ENCODE data around the gene KCNJ15. TPM values are rescaled to one million over a fixed set of nuclear protein-coding genes. Genes with fewer than 3 reads are reported as not detected.

Gene KCNJ15
- total RNA-seq, 6 experiments from 2014 or later: 0.33 to 1.2 (median 0.50) TPM

DNA sequence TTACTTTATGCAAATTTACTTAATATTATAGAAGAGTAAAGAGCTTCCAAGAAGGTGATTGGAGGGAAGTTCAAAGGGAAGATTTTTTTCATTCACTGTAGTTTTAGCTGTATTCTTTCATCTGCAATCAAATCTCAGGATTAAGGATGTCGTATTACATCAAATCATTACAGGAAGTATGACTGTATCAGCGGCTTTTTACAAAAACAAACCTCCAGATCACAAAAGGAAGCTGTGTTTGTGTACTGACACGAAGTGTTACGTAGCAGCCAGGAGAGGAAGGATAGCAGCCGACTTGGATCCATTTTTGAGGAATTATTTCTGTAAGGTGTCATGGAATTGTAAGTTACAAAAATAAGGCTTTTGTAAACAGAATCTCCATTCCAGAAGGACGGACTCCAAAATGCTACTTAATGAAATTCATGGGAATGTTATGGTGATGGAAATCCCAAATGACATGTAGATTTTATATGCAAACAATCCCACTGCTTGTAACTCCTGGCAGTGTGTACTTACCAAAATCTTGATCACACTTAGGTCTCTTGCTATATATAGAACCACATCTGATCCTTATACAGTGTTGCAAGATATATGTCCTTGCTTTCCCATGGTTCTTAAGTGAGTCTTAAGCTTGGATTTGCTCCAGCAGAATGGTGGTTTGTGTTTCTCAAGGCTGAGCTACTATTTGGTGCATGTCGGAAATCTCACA, 49.8 kb downstream of the KCNJ15 start:
- H3K27ac Mint-ChIP-seq: peak overlapping the region; percentile 95
- peak; percentile 90 for DNase-seq
- peak overlapping the region; percentile 77 for H3K4me3 Mint-ChIP-seq
- TF ChIP-seq, protein P1, sequence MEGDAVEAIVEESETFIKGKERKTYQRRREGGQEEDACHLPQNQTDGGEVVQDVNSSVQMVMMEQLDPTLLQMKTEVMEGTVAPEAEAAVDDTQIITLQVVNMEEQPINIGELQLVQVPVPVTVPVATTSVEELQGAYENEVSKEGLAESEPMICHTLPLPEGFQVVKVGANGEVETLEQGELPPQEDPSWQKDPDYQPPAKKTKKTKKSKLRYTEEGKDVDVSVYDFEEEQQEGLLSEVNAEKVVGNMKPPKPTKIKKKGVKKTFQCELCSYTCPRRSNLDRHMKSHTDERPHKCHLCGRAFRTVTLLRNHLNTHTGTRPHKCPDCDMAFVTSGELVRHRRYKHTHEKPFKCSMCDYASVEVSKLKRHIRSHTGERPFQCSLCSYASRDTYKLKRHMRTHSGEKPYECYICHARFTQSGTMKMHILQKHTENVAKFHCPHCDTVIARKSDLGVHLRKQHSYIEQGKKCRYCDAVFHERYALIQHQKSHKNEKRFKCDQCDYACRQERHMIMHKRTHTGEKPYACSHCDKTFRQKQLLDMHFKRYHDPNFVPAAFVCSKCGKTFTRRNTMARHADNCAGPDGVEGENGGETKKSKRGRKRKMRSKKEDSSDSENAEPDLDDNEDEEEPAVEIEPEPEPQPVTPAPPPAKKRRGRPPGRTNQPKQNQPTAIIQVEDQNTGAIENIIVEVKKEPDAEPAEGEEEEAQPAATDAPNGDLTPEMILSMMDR (IDR thresholded peaks at IDR 0.05): no peak
- no peaks in the 10 kb centered on the region for H3K36me3 Mint-ChIP-seq (ENCODE audit: low read depth)
- H3K27me3 Mint-ChIP-seq (ENCODE audit: insufficient read depth): no peaks in the 10 kb centered on the region
- H3K9me3 Mint-ChIP-seq: no peaks in the 10 kb centered on the region
- peaks cover 88% of the 10 kb centered on the region for H3K4me1 Mint-ChIP-seq (ENCODE audit: low read depth)

DNA sequence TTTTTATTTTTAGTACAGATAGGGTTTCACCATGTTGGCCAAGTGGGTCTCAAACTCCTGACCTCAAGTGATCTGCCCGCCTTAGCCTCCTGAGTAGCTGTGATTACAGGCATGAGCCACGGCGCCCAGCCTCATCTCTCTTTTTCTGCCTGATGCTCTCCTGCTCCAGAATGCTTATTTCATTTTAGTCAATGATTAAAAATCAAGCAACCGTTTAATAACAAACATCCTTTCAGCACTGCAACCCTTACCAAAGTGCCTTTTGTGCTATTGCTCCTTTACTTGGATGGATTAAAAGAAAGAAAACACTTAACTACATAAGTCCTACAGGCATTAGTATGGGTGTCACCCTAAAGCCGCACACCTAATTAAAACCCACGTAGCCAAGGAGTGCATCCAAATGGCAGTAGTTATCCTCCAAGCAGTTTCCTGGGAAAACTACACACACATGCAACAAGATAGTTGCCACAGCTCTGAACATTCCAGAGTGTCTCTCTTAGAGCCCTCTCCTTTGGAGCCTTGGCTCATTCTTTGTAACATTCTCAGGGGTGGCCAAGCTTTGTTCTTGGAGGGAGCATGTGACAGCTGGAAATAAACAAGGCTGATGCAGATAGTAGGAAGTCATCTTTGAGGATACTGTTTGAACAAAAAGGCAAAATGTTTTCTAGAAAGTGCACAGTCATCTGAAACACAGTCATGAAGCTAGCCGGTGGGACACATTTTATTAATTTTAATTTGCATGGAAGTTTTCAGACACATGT, 51.2 kb downstream of the KCNJ15 start:
- H3K27ac Mint-ChIP-seq: peak overlapping the region; percentile 95
- H3K4me1 Mint-ChIP-seq (ENCODE audit: low read depth): peaks cover 80% of the 10 kb centered on the region
- H3K9me3 Mint-ChIP-seq: no peaks in the 10 kb centered on the region
- TF ChIP-seq, protein P1 (IDR thresholded peaks at IDR 0.05): no peak
- H3K27me3 Mint-ChIP-seq (ENCODE audit: insufficient read depth): no peaks in the 10 kb centered on the region
- no peaks in the 10 kb centered on the region for H3K36me3 Mint-ChIP-seq (ENCODE audit: low read depth)
- DNase-seq: no peak
- no peak overlapping the region for H3K4me3 Mint-ChIP-seq

DNA sequence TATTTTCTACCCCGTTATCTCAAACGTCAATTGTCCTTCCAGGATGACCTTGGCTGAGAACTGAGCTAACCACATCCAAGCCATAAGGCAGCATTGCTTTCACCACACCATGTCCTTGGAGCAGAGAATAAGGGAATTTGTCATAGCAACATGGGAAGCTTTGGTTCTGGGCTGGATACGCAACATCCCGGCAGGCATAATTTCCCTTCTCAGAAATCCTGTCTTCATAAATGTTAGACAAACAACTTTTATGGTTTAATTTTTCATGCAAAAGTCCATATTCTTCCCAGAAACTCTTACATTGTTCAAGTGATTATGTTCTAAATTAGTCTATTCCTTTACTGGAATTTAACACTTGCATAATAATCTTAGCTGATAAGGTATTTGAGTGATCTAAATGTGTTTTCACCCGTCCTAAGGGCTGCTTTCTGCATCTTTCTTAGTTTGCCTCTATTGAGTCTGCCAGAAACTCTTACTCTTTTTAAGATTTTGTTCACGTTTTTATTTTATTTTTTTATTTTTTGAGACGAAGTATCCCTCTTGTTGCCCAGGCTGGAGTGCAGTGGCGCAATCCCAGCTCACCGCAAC, 51.8 kb downstream of the KCNJ15 start:
- DNase-seq: no peak
- H3K27me3 Mint-ChIP-seq (ENCODE audit: insufficient read depth): no peaks in the 10 kb centered on the region
- no peak overlapping the region for H3K4me3 Mint-ChIP-seq
- H3K36me3 Mint-ChIP-seq (ENCODE audit: low read depth): peaks cover 2% of the 10 kb centered on the region; the same call in 1 of the 2 replicates
- H3K27ac Mint-ChIP-seq: peak overlapping the region; percentile 95; the same call in 1 of the 2 replicates
- no peaks in the 10 kb centered on the region for H3K9me3 Mint-ChIP-seq
- TF ChIP-seq, protein P1 (IDR thresholded peaks at IDR 0.05): no peak
- peaks cover 73% of the 10 kb centered on the region for H3K4me1 Mint-ChIP-seq (ENCODE audit: low read depth)

DNA sequence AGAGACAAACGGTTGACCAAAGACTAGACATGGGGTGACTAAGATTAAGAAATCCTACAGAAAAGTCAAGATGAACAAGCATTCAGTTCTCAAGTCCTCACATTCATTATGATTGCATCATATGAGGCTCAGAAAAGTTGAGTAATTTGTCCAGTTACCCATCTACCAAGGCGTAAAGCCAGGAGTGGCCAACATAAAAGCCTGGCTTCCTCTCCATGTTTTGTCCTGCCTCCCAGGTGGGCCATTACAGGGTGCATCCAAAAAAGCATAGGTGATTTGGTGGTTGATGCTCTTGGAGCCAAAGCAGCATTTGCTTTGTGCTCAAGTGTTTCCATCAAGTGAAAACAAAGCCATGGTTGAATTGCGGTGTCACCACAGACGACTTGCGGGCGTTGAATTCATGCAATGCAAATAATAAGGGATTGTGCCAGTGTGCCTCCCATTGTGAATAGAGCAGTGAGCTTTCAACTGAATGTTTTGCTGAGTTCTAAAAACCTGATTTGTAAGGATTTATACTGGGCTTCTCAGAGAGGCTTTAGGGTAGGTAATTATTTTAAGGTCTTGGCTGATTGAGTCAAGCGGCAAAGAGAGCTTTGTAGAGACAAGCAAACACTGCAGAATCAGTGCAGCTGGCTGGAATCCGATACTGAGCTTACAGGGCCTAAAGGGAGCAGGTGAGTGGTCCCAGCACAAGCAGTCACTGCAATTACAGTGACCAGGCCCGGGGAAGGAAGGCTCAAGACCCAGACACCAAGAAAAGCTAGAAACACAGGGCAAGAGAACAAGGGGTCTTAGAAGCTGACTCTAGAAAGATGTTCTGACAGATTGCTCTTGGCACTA, 54.1 kb downstream of the KCNJ15 start:
- TF ChIP-seq, protein P1 (IDR thresholded peaks at IDR 0.05): no peak
- DNase-seq: peak; percentile 68
- Mint-ChIP-seq H3K4me1 (ENCODE audit: low read depth) (peaks cover 68% of the 10 kb centered on the region), H3K9me3 (no peaks in the 10 kb centered on the region), H3K27me3 (ENCODE audit: insufficient read depth) (peaks cover 2% of the 10 kb centered on the region; the same call in 1 of the 2 replicates), H3K27ac (peak overlapping the region; percentile 27; the same call in 1 of the 2 replicates), H3K36me3 (ENCODE audit: low read depth) (peaks cover 7% of the 10 kb centered on the region; the same call in 1 of the 2 replicates), H3K4me3 (no peak overlapping the region)

DNA sequence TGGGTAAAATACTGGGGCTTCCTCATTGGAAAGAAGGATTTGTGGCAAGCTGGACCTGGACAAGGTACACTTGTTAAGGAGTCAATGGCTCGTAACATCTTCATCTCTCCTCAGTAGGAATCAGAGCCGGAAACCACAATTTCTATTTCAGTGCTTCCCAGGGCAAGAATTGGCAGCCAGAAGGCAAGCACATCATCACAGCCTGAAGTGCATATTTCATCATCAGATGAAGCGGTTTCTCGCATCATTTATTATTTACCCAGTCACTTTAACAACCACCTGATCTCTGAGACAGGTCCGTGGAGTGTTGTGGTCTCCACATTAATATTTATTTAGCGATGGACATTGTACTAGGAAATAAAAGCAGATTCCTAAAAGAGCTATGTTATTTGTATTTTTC, 55.0 kb downstream of the KCNJ15 start:
- Mint-ChIP-seq H3K4me1 (ENCODE audit: low read depth) (peaks cover 59% of the 10 kb centered on the region), H3K27ac (no peak overlapping the region), H3K27me3 (ENCODE audit: insufficient read depth) (peaks cover 2% of the 10 kb centered on the region; the same call in 1 of the 2 replicates), H3K4me3 (no peak overlapping the region), H3K9me3 (no peaks in the 10 kb centered on the region), H3K36me3 (ENCODE audit: low read depth) (peaks cover 7% of the 10 kb centered on the region; the same call in 1 of the 2 replicates)
- TF ChIP-seq, protein P1 (IDR thresholded peaks at IDR 0.05): no peak
- DNase-seq: no peak

All from HFFc6 (cell line).